ENCODE results near the gene SNTG2.
"Not testable (repeated sequence)": the region's sequence is repeated elsewhere in the genome, so short reads cannot be mapped to it uniquely, and the experiment has no call there.

Gene SNTG2

GRCh38 chr2:1209246-1209645 lies 258.6 kb downstream of the SNTG2 start:
- no peak for DNase-seq

- DNase-seq: no peak
Measured at GRCh38 chr2:1209761-1210160, 259.1 kb downstream of the SNTG2 start.

- no peak for DNase-seq
Measured at GRCh38 chr2:1210352-1210751, 259.7 kb downstream of the SNTG2 start.

DNA sequence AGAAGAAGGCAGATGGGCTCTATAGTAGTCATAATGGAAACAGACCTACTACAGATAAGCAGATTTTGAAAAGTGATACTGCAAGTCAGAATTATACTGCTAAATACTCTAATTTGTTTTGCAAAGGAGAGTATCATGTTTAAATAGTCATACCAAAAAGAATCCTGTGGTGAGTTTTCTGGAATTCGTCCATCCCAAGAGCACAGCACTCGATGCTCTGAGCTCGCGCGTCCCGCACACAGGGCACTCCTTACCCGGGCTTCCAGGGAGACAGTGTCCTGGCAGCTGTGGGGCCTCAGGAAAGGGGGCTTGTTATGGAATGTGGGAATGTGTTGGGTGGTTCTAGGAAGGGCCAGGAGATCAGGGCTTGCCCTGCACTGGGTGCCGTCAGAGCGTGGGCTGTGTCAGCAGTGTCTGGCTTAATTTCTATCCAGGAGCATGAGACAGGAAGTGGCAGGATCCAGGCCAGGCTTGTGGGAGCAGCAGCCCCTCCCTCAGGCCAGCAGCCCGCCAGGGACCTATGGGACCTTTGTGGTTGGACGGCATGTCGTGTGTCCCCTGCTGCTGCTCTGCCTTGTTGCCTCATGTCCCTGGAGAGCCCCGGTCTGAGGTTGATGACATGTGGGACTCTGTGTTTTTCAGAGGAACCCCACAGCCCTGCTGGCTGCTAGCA lies 269.4 kb downstream of the SNTG2 start:
- no peak for DNase-seq

- no peak for DNase-seq
Measured at GRCh38 chr2:1222056-1222455, 271.4 kb downstream of the SNTG2 start.

DNA sequence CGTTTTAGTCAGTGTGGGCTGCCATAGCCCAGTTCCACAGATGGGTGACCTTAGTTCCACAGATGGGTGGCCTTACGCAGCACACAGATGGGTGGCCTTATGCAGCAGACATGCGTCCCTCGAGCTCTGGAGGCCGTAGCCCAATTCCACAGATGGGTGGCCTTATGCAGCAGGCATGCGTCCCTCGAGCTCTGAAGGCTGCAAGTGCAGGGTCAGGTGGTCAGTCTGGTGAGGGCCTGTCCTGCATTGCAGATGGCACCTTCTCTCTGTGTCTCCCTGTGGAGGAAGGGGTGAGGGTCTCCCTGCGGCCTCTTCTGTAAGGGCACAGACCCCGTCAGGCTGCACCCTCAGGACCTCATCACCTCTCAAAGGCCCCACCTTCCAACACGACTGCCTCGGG lies 273.1 kb downstream of the SNTG2 start:
- DNase-seq: no peak

DNA sequence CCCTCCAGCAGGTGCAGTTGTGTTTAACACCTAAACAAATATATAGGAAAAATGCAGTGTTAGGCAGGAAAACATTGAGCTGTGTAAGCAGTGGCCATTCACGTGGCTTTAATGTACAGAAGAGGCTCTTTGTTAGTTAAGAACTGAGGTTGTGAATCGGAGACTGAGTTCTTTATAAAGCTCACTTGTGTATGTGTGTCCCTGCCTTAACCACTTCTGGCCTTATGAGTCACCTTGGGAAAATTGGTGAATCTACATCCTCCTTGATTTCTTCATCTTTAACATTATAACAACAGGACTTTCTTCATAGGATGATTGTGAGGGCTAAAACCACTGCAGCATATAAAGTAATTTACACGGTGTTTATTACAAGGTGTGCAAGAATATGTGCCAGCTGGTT lies 274.3 kb downstream of the SNTG2 start:
- DNase-seq: no peak

- DNase-seq: no peak
Measured at GRCh38 chr2:1226766-1227165, 276.1 kb downstream of the SNTG2 start.

DNA sequence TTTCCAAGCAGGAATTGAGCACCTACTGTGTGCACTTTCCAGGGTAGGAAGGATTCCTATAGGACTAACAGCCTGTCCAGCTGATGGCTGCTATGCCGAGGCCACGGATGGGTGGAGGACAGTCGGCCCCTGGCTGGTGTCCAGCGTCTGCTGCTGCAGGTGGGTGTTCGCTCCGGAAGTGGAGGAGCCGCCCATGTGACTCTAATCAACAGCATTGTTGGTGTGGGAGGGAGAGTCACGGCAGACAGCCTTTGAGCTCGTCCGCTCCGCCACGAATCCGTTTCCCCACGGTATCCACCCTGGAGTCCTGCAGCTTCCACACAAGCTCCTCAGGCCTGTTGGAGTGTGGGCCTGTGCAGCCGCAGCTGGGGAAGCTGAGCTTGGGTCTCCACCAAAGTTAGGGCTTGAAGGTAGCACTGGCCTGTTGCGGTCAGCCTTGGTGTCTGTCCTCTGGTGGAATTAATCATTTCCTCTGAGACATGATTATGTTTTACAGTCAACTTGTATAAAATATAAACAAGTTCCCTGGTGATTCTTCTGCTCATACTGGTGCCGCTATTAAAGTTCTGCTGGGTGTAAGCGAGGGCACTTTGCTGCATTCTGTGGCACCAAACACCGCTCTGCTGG lies 276.7 kb downstream of the SNTG2 start:
- DNase-seq: no peak

DNA sequence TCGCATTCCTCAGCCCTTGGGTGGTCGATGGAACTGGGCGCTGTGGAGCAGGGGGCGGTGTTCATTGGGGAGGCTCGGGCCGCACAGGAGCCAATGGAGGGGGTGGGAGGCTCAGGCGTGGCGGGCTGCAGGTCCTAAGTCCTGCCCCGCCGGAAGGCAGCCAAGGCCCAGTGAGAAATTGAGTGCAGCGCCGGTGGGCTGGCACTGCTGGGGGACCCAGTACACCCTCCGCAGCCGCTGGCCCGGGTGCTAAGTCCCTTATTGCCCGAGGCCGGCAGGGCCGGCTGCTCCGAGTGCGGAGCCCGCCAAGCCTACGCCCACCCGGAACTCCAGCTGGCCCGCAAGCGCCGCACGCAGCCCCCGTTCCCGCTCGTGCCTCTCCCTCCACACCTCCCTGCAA lies 278.9 kb downstream of the SNTG2 start:
- DNase-seq: not testable (repeated sequence)

- no peak for DNase-seq
Measured at GRCh38 chr2:1230155-1230893, 279.7 kb downstream of the SNTG2 start.

DNA sequence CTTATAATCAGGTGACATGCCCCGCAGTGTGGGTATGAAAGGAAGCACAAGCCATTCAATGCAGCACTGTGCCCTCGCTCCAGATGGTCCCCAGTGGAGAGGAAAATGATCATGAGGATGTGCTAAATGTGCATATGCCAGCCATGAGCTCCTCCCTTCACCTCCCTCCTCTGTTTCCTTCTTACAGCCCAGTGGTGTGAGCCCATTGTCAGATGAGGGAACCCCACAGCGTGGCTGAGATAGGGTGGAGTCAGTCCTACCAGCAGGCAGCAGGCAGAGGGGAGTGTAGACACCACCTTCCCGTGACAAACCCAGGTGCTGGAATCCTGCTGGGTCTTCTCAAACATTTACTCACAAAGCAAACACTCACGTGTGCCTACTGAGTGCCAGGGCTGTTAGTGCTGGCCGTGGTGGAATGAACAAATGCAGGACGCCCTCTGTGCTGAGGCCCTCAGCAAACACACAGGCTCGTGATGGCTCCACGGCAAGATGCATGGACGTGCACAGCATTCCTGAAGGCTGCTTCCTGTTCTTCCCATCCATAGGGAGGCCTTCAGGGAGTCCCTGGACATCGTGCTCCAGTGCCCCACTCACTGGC lies 280.9 kb downstream of the SNTG2 start:
- DNase-seq: no peak

DNA sequence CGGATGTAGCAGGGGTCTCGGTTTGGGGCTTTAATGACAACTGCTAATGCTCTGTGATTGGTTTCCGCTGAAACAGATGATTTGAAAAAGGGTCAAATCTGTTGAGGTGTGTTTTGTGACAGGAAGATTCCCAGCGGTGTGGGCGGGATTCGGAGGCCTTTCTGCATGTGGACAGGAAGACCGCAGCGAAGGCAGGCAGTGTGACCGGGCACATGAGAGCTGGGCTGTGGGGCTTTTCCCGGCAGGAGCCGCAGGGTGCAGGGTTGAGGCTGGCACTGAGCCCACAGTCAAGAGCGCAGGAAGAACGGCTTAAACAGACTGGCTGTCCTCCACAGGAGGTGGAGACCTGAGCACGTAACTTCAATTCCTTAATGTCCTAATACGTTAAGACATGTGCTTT lies 282.6 kb downstream of the SNTG2 start:
- no peak for DNase-seq

GRCh38 chr2:1234731-1235308 lies 284.2 kb downstream of the SNTG2 start:
- DNase-seq: no peak

DNA sequence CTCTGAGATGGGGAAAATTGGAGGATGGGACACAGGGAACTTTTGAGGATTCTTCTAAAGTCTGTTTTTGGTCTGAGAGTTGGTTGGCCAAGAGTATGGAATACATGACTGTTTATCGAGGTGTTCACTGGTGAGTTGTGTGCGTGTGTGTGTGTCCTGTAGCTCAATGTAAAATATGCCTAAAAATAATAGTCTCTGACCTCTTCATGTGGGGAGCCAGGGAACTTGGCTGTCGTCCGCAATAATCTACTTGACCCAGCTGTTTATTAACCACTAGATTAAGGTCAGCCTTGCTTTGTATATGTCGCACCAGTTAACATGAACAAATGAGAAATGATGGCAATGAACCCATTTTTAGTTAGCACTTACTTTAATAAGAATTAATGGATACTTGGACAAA lies 285.2 kb downstream of the SNTG2 start:
- DNase-seq: no peak

DNA sequence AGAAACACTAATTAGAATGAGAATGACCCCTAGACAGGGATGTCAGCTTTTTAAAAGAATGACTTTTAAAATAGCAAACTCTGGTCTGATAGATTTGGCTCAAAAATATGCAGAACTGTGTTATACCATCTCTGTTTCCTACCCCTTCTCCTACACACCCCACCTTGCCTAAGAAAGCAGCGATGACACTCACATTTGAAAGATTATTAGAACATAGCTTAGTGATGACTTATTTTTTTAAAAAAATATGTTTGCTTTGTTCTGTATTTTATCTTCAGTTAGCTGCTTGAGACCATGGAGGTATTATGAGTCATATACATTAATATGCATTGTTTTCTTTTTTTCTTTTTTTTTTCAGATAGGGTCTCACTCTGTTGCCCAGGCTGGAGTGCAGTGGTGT lies 286.0 kb downstream of the SNTG2 start:
- DNase-seq: no peak

- DNase-seq: no peak
Measured at GRCh38 chr2:1237783-1238182, 287.1 kb downstream of the SNTG2 start.

GRCh38 chr2:1238598-1239138 lies 288.0 kb downstream of the SNTG2 start:
- DNase-seq: no peak

DNA sequence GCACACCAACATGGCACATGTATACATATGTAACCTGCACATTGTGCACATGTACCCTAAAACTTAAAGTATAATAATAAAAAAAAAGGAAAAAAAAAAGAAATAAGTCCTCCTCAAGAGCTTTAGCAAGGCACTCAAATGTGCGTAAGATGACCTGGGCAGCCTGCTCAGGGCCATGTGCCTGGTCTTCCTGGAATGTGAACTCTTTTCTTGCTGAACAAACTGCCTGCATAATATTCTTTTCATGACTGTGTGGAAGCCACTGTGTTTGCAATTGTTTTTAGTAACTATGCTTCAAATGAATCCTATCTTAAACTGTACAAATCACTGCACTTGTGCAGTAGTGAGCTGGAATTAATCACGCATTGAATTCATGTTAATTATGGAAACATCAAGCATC lies 294.5 kb downstream of the SNTG2 start:
- DNase-seq: no peak

DNA sequence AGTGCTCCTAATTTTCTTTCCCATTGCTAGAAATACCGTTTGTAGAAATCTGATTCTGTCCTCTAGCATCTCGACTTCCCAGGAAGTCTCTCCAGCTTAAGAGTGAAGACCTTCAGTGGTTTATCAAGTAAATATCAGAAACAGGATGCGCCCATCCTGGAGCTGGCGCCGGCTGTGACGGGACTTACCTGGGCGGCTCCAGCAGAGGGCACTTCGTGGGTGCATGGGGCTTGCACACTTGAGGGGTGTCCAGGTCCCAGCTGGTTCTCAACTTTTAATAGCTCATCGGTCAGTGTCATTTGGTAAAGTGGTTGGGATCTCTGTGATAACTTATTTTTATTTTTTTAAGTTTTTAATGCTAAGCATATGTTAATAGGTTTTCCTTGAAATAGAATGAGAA lies 295.6 kb downstream of the SNTG2 start:
- no peak for DNase-seq

DNA sequence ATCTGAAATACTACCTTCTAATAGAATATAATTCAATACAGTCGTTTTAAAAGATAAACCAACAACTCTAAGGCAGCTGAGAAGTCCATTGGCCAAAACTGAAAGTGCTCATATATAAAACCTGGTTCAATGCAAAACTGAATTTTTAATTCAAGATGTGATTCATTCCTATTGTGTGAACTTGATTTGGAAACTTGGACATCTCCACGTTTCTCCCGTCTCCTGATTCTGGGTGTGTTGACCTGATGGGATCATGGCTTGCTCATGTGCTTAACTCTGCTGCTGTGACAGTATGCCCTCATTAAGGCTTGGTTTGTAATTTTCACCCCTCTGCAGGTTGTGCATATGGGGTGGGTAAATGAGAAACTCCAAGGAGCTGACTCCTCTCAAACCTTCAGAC lies 296.3 kb downstream of the SNTG2 start:
- no peak for DNase-seq

GRCh38 chr2:1248187-1248586 lies 297.5 kb downstream of the SNTG2 start:
- no peak for DNase-seq
